Breast epithelium (tissue), 3 donors: ENCODE results near the gene SLC22A13.

Experiments used
- POLR2A ChIP-seq: fragments of 450-650 bp; IDR thresholded peaks from one replicate; pipeline ENCODE4 v1.6.1; 2016; ENCODE audit warnings: antibody characterized with exemption, mild to moderate bottlenecking, moderate library complexity
- POLR2AphosphoS5 ChIP-seq, 3 donors: sonication (generic); formaldehyde crosslinking; IDR thresholded peaks; one replicate each; pipeline ENCODE4 v1.6.1; 2017; ENCODE audit warnings: antibody characterized with exemption in 3 of 3
- TF ChIP-seq, protein P1 (sequence below), 3 donors: fragments of 450-650 bp; IDR thresholded peaks; one replicate each; pipeline ENCODE4 v1.5.1; 2016 to 2017; ENCODE audit warnings: antibody characterized with exemption in 3 of 3, mild to moderate bottlenecking in 3 of 3, moderate library complexity in 3 of 3

DNA sequence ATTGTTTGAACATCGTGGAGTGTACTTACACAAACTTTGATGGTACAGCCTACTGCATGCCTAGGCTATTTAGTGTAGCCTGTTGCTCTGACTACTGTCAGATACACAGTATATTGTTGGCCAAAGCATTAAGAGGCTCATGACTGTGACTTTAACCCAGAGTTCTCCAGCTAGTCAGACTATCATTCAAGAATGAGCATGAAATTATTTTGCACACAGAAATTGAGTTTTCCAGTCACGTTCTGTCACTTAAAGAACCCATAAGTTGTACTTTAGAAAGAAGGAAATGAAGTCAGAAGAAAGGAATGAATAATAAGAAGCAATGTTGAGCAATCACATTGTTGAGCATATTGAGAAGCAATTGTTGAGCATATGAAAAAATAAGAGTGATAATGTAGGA is 37.6 kb upstream of the SLC22A13 start:
- no peak for TF ChIP-seq POLR2AphosphoS5 (IDR thresholded peaks at IDR 0.05)
- TF ChIP-seq POLR2A = no peak
- TF ChIP-seq, protein P1, sequence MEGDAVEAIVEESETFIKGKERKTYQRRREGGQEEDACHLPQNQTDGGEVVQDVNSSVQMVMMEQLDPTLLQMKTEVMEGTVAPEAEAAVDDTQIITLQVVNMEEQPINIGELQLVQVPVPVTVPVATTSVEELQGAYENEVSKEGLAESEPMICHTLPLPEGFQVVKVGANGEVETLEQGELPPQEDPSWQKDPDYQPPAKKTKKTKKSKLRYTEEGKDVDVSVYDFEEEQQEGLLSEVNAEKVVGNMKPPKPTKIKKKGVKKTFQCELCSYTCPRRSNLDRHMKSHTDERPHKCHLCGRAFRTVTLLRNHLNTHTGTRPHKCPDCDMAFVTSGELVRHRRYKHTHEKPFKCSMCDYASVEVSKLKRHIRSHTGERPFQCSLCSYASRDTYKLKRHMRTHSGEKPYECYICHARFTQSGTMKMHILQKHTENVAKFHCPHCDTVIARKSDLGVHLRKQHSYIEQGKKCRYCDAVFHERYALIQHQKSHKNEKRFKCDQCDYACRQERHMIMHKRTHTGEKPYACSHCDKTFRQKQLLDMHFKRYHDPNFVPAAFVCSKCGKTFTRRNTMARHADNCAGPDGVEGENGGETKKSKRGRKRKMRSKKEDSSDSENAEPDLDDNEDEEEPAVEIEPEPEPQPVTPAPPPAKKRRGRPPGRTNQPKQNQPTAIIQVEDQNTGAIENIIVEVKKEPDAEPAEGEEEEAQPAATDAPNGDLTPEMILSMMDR (IDR thresholded peaks at IDR 0.05) = no peak
